Osteocyte (in vitro differentiated cells): Measurements from ENCODE around the gene C2CD4C. TPM values are rescaled to one million over a fixed set of nuclear protein-coding genes. Genes with fewer than 3 reads are reported as not detected.
A peak's percentile ranks its signal among the peaks of the same experiment; 100 is the strongest.

ENCODE experiments used
- DNase-seq: peaks from one replicate; pipeline ENCODE4 v3.0.0; 2021; ENCODE audit warnings: mixed read lengths; ENCODE audit not compliant: unreplicated experiment; ENCODE audit errors: extremely low spot score
- H3K27ac Mint-ChIP-seq: one replicate; pipeline ENCODE4 v1.8.0; 2021; ENCODE audit warnings: mild to moderate bottlenecking, mixed read lengths; ENCODE audit not compliant: unreplicated experiment
- H3K27me3 Mint-ChIP-seq: one replicate; pipeline ENCODE4 v1.8.0; 2021; ENCODE audit warnings: mixed read lengths; ENCODE audit not compliant: unreplicated experiment
- H3K36me3 Mint-ChIP-seq: one replicate; pipeline ENCODE4 v1.8.0; 2021; ENCODE audit warnings: mixed read lengths; ENCODE audit not compliant: unreplicated experiment
- H3K4me1 Mint-ChIP-seq: one replicate; pipeline ENCODE4 v1.8.0; 2021; ENCODE audit warnings: mixed read lengths; ENCODE audit not compliant: unreplicated experiment
- H3K4me3 Mint-ChIP-seq: one replicate; pipeline ENCODE4 v1.8.0; 2021; ENCODE audit warnings: mild to moderate bottlenecking, moderate library complexity, mixed read lengths; ENCODE audit not compliant: unreplicated experiment
- H3K9me3 Mint-ChIP-seq: one replicate; pipeline ENCODE4 v1.8.0; 2021; ENCODE audit warnings: mixed read lengths; ENCODE audit not compliant: unreplicated experiment
- CTCF ChIP-seq: fragments of 200-600 bp; sonication (generic); IDR thresholded peaks from 2 replicates; pipeline ENCODE4 v1.5.0; 2021; ENCODE audit warnings: antibody characterized with exemption, mild to moderate bottlenecking, moderate library complexity
- long read RNA-seq: library from polyadenylated mRNA; unstranded; transcript quantifications from one replicate; pipeline ENCODE4 v2.0.0, GENCODE V29; 2021
- total RNA-seq: library from RNA; stranded (reverse); gene quantifications from 2 replicates; pipeline ENCODE4 v1.2.1, GENCODE V29; 2021

The C2CD4C gene
- 0.97 and 1.2 TPM in 2 replicates for total RNA-seq
- long read RNA-seq: 0 reads

GRCh38 chr19:408902-409515 is at the start of gene C2CD4C:
TSS of gene C2CD4C (minus strand) at chr19:409147. CDS start at chr19:408361, 786 bp downstream.
- Mint-ChIP-seq H3K4me3 (peak within 1 kb of the TSS; percentile 76), H3K27me3 (peaks cover 5% of the 10 kb centered on the region), H3K27ac (no peak within 1 kb of the TSS), H3K9me3 (no peaks in the 10 kb centered on the region), H3K36me3 (no peaks in the 10 kb centered on the region), H3K4me1 (peaks cover 6% of the 10 kb centered on the region)
- no peak for TF ChIP-seq CTCF
- DNase-seq: no peak

- Mint-ChIP-seq H3K27ac (no peak overlapping the region), H3K9me3 (no peaks in the 10 kb centered on the region), H3K4me1 (peaks cover 9% of the 10 kb centered on the region), H3K4me3 (no peak overlapping the region), H3K36me3 (peaks cover 8% of the 10 kb centered on the region), H3K27me3 (no peaks in the 10 kb centered on the region)
- no peak for TF ChIP-seq CTCF
- DNase-seq: no peak
Measured at GRCh38 chr19:458091-459042, 49.4 kb upstream of the C2CD4C start.

DNA sequence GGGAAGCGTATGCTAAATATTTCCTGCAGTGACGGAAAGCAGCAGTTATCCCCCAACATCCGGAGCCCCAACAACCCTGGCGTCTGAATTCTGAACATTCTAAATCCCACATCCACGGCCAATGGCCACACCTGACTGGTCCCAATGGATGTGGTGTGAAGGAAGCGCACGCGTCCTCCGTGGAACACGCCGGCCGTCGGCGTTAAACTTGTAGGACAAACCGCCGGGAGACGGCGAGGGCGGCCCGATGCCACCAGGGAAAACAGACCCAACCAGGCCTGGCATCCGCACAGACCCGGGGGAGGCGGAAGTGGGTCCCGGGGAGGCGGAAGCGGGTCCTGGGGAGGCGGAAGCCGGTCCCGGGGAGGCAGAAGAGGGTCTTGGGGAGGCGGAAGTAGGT is 48.7 kb upstream of the C2CD4C start:
- H3K9me3 Mint-ChIP-seq: no peaks in the 10 kb centered on the region
- H3K27me3 Mint-ChIP-seq: no peaks in the 10 kb centered on the region
- H3K27ac Mint-ChIP-seq: no peak overlapping the region
- H3K36me3 Mint-ChIP-seq: peaks cover 10% of the 10 kb centered on the region
- no peak for DNase-seq
- H3K4me1 Mint-ChIP-seq: peaks cover 9% of the 10 kb centered on the region
- no peak overlapping the region for H3K4me3 Mint-ChIP-seq
- TF ChIP-seq CTCF: no peak

- no peaks in the 10 kb centered on the region for H3K27me3 Mint-ChIP-seq
- H3K4me3 Mint-ChIP-seq: no peak overlapping the region
- DNase-seq: no peak
- no peaks in the 10 kb centered on the region for H3K9me3 Mint-ChIP-seq
- H3K27ac Mint-ChIP-seq: no peak overlapping the region
- no peak for TF ChIP-seq CTCF
- H3K4me1 Mint-ChIP-seq: peaks cover 6% of the 10 kb centered on the region
- peaks cover 10% of the 10 kb centered on the region for H3K36me3 Mint-ChIP-seq
Measured at GRCh38 chr19:456547-457110, 47.7 kb upstream of the C2CD4C start.
